HL-60/S4 treated with retinoic acid at 250 ng/mL for 4 days and 3 days (cell line): ENCODE data around the gene TAF1C.

Experiments used
- in situ Hi-C: fragments of 300-500 bp; cut with MboI; formaldehyde crosslinking; loops from 2 replicates; pipeline ENCODE4 v1.7.0; 2022; ENCODE audit warnings: low sequenced_read_pairs

TAF1C gene

DNA sequence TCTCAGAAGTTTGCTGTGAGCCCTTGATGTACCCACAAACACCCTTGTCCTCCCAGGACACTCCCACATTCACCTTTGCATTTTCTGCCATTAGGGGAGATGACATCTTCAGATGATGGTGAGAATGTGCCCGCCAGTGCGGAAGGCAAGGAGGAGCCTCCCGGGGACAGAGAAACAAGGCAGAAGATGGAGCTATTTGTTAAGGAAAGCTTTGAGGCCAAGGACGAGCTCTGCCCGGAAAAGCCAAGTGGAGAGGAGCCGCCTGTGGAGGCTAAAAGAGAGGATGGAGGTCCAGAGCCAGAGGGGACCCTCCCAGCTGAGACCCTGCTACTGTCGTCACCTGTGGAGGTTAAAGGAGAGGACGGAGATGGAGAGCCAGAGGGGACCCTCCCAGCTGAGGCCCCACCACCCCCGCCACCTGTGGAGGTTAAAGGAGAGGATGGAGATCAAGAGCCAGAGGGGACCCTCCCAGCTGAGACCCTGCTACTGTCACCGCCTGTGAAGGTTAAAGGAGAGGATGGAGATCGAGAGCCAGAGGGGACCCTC is 17.0 kb downstream of the TAF1C start:
- in situ Hi-C loops = no loop called here

DNA sequence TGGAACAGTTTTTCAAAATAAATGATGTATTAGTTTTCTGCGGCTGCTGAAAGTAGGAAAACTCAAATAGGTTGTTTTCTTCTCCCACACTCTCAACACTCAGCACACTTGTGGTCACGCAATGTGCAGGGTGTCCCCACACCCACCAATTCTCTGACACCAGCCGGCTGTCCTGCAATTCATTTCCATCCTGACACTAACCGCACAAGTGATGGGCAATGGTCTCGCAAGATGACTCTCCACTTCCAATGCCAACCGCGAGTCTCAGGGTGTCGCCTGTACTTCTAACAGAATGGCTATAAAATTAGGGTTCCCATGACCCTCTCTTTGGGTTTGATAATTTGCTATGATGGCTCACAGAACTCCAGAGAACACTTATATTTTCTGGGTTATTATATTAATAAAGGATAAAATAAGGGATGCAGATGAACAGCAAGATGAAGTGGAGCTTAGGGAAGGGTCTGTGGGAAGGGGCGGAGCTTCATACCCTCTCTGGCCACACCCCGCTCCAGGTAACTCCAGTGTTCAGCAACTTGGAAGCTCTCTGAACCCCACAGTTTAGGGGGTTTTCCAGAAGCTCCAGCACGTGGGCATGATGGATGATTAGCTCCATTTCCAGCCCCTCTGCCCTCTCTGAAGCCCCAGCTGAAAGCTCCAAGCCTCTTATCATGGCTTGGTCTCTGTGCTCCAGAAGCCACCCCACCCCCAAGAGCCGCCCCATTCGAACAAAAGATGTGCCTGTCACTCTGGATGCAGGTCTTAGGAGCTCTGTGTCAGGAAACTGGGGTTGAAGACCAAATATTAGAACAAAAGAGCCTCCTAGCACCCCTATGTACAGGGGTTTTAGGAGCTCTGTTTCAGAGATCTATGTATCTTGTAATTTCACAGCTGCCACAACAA is 19.8 kb downstream of the TAF1C start:
- in situ Hi-C loops = no loop called here

DNA sequence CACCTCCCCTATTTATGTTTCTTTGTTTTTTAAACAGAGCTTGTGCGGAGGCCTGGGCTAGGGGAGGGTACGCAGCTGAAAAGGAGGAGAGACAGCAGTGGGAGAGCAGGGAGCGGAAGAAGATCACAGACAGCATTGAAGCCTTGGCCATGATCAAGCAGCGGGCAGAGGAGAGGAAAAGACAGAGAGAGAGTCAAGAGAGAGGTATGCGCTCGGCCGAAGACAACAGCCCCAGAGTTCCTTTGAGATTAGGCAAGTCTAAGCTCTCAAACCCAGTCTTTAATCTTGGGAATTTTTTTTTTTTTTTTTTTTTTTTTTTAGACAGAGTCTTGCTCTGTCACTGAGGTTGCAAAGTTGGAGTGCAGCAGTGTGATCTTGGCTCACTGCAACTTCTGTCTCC is 21.1 kb downstream of the TAF1C start:
- in situ Hi-C loops = no loop called here

DNA sequence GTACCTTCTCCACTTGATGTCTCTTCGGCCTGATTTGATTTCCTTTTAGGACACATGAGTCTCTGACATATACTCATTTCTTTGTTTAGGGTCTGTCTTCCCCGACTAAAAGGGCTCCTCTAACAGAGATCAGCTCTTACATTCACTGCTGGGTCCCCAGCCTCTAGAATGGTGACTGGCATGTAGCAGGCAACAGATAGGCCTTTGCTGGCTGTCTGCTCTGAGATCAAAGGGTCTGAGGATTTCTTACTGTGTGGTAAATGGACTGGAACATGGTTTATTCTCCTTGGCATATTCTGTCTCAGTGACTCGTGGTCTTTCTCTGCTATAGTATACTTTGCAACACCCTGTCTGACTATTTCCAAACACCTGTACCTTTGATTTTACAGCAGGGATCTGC is 25.1 kb downstream of the TAF1C start:
- in situ Hi-C loops = no loop called here

DNA sequence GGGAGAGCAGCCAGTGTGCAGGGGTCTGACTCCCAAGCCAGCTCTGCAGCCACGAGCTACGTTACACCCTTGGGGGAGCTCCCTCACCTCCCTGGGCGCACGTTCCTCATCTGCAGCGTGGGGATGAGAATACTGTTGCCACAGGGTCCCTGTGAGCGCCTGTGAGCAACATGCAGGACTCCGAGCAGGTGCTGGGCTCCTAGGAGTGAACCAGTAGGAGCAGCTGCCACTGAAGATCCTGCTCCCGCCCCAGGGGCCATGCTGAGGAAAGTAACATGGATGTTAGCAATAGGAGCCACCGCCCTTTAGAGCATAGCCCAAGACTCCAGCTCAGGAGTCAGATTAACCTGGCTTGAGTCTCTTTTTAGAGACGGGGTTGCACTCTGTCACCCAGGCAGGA is 25.8 kb downstream of the TAF1C start:
- in situ Hi-C loops = no loop called here

DNA sequence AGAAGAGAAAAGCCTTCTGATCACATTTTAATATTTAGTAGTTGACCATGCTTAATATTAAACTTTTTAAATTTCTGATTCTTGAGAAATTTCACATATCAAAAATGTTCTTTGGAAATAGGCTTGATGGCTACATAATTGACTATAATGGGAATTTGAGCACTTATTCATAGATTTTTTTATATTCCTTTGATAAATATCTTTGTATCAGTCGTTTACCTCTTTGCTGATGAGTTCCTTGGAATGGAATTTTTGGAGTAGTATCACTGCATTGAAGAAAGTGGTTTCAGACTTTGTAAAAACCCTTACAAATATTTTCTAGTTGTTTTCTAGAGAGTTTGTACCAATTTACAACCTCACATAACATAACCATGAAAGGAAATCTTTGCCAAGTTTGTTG is 27.1 kb downstream of the TAF1C start:
- in situ Hi-C loops = no loop called here

DNA sequence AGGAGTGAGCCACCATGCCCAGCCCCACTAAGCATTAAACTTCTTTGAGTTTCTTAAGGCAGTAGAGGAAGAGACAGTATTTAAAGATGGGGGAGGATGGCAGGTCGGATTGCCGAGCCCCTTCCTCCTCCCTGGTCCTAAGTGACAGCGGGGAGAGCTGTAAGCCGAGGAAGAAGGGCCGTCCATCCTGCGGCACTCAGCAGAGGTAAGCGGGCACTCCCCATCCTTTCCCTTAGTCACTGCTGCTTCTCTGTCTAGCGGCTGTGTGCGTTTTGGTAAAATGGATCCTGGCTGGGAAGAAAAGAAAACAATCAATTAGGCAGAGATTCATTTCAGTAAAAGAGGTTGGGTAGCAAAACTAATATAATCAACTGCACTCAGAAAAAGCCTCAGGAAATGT is 27.9 kb downstream of the TAF1C start:
- in situ Hi-C loops = no loop called here

DNA sequence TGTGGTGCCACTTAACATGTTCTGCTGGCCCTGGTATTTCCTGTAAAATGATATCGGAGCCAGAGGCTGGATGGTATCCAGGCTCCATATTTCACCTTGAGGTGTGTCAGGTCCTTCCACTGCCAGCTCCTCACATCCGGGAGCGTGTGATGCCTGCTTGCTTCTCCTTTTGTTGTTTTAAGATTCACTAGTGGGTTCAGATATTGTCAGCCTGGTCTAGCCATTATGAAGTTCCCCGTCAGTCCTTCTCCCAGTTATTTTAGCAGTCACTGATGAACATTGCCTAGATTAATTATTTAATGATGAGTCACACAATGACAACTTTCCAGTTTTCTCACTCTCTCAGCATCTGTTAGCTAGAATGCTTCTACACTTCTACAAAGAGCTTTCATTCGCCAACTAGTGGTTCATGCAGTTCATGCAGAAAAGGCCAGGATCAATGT is 30.5 kb downstream of the TAF1C start:
- in situ Hi-C loops = no loop called here

DNA sequence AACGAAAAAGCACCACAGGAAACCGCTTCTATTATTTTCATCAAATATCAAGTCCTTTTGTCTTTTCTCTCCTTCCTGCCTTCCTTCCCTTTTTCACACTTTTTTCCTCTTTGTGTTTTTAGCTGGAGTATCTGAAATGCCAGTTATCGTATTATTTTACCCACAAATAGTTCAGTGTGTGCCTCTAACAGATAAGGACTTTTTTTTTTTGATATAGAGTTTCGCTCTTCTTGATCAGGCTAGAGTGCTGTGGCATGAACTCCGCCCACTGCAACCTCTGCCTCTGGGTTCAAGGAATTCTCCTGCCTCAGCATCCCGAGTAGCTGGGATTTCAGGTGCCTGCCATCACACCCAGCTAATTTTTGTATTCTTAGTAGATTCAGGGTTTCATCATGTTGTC is 31.1 kb downstream of the TAF1C start:
- in situ Hi-C loops = no loop called here

DNA sequence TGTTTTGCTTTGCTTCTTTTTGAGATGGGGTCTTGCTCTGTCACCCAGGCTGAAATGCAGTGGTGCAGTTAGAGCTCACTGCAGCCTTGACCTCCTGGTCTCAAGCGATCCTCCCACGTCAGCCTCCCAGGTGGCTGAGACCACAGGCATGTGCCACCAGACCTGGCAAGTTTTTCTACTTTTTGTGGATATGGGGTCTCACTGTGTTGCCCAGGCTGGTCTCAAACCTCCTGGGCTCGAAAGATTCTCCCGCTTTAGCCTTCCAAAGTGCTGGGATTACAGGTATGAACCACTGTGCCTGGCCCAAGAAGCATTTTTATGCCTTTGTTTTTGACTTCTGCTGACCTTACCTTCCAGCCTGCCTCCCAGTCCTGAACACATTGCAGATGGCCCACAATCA is 31.6 kb downstream of the TAF1C start:
- in situ Hi-C loops = no loop called here

DNA sequence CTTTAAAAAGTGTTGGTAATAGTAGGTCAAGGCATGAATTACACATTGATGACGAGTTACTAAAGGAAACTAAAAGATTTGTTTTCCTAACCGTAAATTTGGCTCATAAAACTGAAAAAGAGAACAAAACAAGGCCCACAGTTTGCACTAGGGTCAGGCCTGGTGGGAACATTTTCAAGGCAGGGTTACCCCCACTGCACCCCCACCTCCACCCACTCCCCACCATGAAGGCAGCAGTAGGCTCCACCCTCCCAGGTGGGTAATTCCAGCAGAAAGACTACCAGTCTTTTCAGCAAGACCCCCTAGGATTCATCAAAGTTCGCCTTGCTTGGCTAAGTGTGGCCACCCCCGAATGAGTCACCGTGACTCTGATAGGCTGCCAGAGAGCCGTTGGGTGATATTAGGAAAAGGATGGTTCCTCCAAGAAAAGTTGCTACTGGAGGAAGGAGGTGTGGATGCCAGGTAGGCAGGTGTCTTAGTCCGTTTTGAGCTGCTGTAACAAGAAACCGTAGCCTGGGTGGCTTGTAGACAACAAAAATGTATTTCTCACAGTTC is 33.1 kb downstream of the TAF1C start:
- in situ Hi-C loops = no loop called here

DNA sequence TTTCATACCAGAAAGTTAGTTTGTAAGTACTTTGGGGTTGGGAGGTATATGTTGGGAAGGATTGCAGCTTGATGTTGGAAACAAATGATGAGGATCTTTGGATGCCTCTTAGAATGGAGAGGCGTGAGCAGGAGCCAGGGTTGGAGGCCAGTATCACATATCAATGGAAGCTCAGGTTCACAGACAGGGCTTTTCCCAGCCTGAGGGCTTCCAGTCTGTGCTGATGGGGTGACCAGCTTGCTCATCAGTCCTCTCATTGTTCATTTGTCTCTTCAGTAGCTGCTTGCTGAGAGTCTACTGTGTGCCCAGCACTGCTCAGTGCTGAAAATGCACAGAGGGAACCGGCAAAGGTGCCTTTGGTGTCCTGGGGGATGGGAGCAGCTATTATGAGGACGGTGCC is 35.9 kb downstream of the TAF1C start:
- in situ Hi-C loops = no loop called here

DNA sequence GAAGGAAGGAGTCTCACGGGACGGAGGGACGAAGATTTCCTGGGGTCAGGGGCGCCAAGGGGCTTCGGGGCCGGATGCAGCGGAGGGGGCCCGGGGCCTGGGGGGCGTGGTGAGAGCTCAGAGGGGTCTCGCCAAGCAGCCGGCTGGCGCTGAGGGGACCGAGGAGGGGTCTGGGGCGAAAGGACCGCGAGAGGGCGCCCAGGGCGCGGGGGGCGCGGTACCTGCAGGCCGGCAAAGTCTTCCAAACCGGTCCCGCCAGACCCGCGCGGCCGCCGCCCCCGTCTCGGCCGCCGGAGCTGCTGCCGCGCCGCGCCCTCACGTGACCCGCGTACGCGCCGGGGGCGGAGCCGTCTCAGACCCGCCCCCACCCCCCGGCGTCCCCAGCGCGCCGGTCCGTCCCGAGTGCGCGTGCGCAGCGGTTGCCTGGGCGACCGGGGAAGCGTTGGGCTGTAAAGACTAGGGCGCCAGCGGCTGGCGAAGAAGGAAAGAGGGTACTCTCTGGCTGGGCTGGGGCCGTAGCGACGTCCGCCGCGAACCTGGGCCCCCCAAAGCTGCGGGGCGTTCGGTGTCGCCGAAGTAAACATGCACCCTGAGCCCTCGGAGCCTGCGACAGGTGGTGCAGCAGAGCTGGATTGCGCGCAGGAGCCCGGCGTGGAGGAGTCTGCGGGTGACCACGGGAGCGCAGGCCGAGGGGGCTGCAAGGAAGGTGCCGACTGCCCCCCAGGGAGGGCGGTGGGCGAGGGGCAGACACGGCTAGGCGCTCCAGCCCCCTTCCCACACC is 41.8 kb downstream of the TAF1C start, which contains the start of the genes DNAAF1 and HSDL1:
TSS of gene DNAAF1 (plus strand) at position 450 of the 781 bp plus-strand sequence. CDS start at position 583, 133 bp downstream.
TSS of gene HSDL1 (minus strand) at position 319 of the 781 bp plus-strand sequence. CDS start 13,856 bp downstream, outside the sequence.
- in situ Hi-C loops = no loop called here

DNA sequence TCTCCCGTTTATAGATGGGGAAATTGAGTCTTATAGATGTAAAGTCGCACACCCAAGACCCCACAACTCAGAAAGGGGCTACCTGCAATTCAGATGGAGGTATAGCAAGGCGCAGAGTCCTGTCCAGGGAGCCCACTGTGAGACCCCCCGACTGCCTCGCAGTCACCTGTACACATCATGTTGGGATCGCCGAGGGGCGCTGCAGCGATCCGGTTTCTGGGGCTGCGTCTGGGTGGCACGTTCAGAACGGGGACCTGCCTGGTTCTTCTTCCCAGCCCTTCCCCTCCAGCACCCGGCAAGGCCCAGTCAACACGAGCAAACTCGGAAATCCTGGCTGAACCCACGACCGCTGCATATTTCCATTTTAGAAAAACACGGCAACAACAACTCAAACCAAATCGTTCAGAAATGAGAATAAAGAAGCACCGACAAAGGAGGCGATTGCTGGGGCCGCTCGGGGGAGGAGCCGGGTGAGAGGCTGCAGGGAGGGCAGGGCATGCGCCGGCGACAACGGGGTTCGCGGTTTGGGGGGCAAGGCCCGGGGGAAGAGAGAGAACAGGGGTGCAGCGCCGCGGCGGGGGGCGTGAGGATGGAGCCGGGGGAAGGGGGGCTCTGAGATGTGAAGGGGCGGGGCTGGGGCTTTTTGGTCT is 42.5 kb downstream of the TAF1C start:
- in situ Hi-C loops = no loop called here

DNA sequence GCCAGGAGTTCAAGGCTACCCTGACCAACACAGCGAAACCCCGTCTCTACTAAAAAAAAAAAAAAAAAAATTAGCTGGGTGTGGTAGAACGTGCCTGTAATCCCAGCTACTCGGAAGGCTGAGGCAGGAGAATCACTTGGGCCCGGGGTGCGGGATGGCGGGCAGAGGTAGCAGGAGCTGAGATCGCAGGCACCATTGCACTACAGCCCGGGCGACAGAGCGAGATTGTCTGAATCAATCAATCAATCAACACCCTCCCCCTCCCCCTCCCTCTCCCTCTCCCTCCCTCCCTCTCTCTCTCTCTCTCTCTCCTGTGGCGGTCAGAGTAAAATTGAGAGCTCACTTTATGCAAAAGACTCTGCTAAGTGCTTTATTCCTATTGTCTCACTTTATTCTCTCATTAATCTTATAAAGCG is 43.1 kb downstream of the TAF1C start:
- in situ Hi-C loops = no loop called here

DNA sequence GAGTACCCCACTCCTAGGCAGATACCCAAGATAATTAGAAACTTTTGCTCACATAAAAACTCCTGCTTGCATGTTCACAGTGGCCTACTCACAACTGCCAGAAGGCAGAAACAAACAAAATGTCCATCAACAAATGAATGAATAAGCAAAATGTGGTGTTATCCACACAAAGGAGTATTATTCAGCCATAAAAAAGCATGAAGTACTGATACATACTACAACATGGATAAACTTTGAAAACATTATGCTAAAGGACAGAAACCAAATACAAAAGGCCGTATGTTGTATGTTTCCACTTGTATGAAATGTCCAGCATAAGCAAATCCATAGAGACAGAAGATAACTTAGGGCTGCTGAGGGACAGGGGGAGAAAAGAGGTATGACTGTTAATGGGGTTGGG is 43.8 kb downstream of the TAF1C start:
- in situ Hi-C loops = no loop called here

DNA sequence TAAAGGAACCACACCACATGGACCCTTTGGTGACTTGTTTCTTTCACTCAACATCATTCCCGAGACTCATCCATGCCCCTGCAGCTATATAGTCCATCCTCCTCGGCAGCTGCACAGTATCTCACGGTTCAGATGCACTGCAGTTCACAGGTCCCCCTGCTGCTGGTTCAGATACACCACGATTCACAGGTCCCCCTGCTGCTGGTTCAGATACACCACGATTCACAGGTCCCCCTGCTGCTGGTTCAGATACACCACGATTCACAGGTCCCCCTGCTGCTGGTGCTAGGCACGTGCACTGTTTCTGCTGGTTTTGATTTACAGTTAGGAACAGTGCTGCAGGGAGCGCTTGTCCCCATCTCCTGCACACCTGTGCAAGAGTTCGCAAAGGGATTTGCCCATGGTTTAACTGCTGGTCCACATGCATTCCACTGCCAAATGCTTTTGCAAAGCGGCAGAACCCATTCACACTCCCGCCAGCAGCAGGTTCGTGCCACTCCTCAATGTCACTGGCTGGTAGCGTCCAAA is 45.6 kb downstream of the TAF1C start:
- in situ Hi-C loops = no loop called here

DNA sequence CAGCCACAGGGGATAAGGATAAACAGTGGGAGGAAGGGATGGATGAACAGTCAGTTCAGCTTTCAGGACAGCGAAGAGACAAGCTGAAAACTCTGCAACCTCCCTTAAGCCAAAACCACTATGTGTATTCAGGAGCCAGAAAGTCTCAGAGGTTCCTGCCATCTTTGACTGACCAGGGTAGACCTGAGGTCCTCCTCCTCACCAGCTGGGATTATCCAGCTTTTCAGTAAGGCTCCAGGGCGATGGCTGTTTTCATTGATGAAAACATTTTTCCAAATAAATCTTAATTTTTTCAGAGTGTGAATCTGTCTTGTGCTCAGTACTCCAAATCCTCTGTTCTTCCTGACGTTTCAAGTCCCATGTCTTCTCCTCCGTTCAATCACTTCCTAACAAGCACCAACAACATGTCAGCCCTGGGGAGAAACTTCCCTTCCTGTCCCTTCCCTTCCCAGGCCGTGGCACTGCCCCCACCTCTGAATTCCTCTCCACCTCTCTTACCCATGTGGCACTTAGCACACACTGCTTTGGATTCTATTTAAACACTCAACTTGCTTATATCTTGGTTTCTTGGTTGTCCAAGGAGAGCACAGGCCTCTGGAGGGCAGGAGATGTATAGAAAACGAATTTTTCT is 47.1 kb downstream of the TAF1C start:
- in situ Hi-C loops = no loop called here

DNA sequence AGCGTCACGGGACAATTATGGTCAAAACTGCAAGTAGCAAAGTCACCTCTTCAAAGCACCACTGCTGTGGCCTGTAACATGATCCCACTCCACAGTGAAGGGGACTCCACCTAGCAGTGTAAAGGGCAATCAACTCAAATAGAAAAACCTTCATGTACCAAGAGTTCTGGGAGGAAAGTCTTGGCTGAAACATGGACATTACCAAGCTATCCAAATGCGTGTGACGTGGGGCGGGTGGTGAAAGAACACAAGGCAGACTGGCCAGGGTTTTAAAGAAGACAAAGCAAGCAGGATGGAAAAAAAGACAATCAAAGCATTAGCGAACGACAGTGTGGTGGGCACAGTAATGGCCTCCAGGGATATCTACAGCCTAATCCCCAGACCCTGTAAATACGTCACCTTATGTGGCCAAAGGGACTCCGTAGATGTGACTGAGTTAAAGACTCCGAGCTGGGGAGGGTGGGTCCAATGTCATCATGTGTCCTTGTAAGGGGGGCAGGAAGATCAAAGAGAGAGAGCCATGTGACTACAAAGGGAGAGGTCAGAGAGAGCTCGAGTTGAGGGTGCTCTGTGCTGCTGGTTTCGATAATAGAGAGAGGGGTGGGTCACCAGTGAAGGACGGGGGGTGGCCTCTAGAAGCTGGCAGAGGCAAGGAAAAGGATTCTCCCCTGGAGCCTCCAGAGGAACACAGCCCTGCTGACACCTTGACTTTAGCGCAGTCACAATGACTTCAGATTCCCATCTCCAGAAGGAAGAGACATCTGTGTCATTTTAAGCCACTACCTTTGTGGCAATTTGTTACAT is 47.8 kb downstream of the TAF1C start:
- in situ Hi-C loops = no loop called here
